Astrocyte (in vitro differentiated cells and primary cell): ENCODE data around the gene MYB. TPM values are rescaled to one million over a fixed set of nuclear protein-coding genes. Genes with fewer than 3 reads are reported as not detected.

Experiments used
- DNase-seq: peaks from one replicate; pipeline ENCODE4 v3.0.0-alpha.2; 2010; ENCODE audit warnings: low read depth
- FAIRE-seq: peaks from 2 replicates; lab custom pipeline; 2011; peaks lifted over from hg19 to GRCh38; lab: Jason Lieb, UNC
- H2AFZ ChIP-seq: 2 replicates; pipeline ENCODE4 v1.6.0; 2012; ENCODE audit warnings: low read depth, low read length, inconsistent platforms
- H3K27ac ChIP-seq: 2 replicates; pipeline ENCODE4 v1.5.1; 2011; ENCODE audit warnings: low read depth, low read length, inconsistent platforms
- H3K27me3 ChIP-seq: 2 replicates; pipeline ENCODE4 v1.6.0; 2011; ENCODE audit warnings: low read length, inconsistent platforms; ENCODE audit not compliant: insufficient read depth
- H3K36me3 ChIP-seq: 2 replicates; pipeline ENCODE4 v1.5.1; 2011; ENCODE audit warnings: low read length, inconsistent platforms; ENCODE audit not compliant: insufficient read depth
- H3K4me1 ChIP-seq: 2 replicates; pipeline ENCODE4 v1.5.1; 2011; ENCODE audit warnings: low read length, inconsistent platforms; ENCODE audit not compliant: insufficient read depth
- H3K4me2 ChIP-seq: 2 replicates; pipeline ENCODE4 v1.6.0; 2012; ENCODE audit warnings: low read length, inconsistent platforms
- H3K4me3 ChIP-seq: 2 replicates; pipeline ENCODE4 v1.5.1; 2011; ENCODE audit warnings: low read depth, mild to moderate bottlenecking, low read length, inconsistent platforms; ENCODE audit not compliant: insufficient read depth
- H3K79me2 ChIP-seq: 2 replicates; pipeline ENCODE4 v1.6.0; 2012; ENCODE audit warnings: mild to moderate bottlenecking, low read length, inconsistent platforms; ENCODE audit not compliant: insufficient read depth
- H3K9ac ChIP-seq: 2 replicates; pipeline ENCODE4 v1.6.0; 2012; ENCODE audit warnings: mild to moderate bottlenecking, low read length, inconsistent platforms
- H3K9me3 ChIP-seq: 2 replicates; pipeline ENCODE4 v1.5.1; 2012; ENCODE audit warnings: low read depth, mild to moderate bottlenecking, low read length, inconsistent platforms; ENCODE audit not compliant: insufficient read depth
- H4K20me1 ChIP-seq: 2 replicates; pipeline ENCODE4 v1.6.0; 2012; ENCODE audit warnings: low read length, inconsistent platforms; ENCODE audit not compliant: insufficient read depth
- H3K27ac Mint-ChIP-seq: one replicate; pipeline ENCODE4 v1.8.0; 2021; ENCODE audit warnings: mild to moderate bottlenecking, mixed read lengths; ENCODE audit not compliant: unreplicated experiment
- H3K27me3 Mint-ChIP-seq: one replicate; pipeline ENCODE4 v1.8.0; 2021; ENCODE audit warnings: low read depth, mixed read lengths; ENCODE audit not compliant: unreplicated experiment
- H3K36me3 Mint-ChIP-seq: one replicate; pipeline ENCODE4 v1.8.0; 2021; ENCODE audit warnings: low read depth, mixed read lengths; ENCODE audit not compliant: unreplicated experiment
- H3K4me1 Mint-ChIP-seq: one replicate; pipeline ENCODE4 v1.8.0; 2021; ENCODE audit warnings: low read depth, mixed read lengths; ENCODE audit not compliant: unreplicated experiment
- H3K4me3 Mint-ChIP-seq: one replicate; pipeline ENCODE4 v1.8.0; 2021; ENCODE audit warnings: mild to moderate bottlenecking, moderate library complexity, mixed read lengths; ENCODE audit not compliant: unreplicated experiment
- H3K9me3 Mint-ChIP-seq: one replicate; pipeline ENCODE4 v1.8.0; 2021; ENCODE audit warnings: mild to moderate bottlenecking, mixed read lengths; ENCODE audit not compliant: unreplicated experiment
- EZH2 ChIP-seq: IDR thresholded peaks from 2 replicates; pipeline ENCODE4 v1.6.1; 2012; ENCODE audit warnings: mild to moderate bottlenecking, low read length, inconsistent platforms; ENCODE audit not compliant: insufficient read depth
- total RNA-seq: library from RNA; stranded (reverse); gene quantifications from 2 replicates; pipeline ENCODE4 v1.2.1, GENCODE V29; 2021
- TF ChIP-seq, protein P1 (sequence below): IDR thresholded peaks from 2 replicates; pipeline ENCODE4 v1.5.1; 2011; ENCODE audit warnings: low read depth, mild to moderate bottlenecking, inconsistent platforms, low read length, moderate library complexity; ENCODE audit not compliant: insufficient read depth

The MYB gene
- total RNA-seq, 1 donor from 2014 or later, result not detected

GRCh38 chr6:135185483-135185882 lies 4.4 kb downstream of the MYB start:
- Histone ChIP-seq H3K4me3 (no peak overlapping the region), H3K9ac (no peak overlapping the region), H3K27ac (no peak overlapping the region), H3K27me3 (no peaks in the 10 kb centered on the region), H2AFZ (no peak overlapping the region), H3K4me2 (no peak overlapping the region), H3K4me1 (peaks cover 14% of the 10 kb centered on the region), H3K36me3 (no peaks in the 10 kb centered on the region), H3K9me3 (no peaks in the 10 kb centered on the region), H4K20me1 (no peaks in the 10 kb centered on the region), H3K79me2 (no peaks in the 10 kb centered on the region)
- H3K4me3 Mint-ChIP-seq, result no peak overlapping the region
- no peaks in the 10 kb centered on the region for H3K36me3 Mint-ChIP-seq
- TF ChIP-seq EZH2, result no peak
- TF ChIP-seq, protein P1, sequence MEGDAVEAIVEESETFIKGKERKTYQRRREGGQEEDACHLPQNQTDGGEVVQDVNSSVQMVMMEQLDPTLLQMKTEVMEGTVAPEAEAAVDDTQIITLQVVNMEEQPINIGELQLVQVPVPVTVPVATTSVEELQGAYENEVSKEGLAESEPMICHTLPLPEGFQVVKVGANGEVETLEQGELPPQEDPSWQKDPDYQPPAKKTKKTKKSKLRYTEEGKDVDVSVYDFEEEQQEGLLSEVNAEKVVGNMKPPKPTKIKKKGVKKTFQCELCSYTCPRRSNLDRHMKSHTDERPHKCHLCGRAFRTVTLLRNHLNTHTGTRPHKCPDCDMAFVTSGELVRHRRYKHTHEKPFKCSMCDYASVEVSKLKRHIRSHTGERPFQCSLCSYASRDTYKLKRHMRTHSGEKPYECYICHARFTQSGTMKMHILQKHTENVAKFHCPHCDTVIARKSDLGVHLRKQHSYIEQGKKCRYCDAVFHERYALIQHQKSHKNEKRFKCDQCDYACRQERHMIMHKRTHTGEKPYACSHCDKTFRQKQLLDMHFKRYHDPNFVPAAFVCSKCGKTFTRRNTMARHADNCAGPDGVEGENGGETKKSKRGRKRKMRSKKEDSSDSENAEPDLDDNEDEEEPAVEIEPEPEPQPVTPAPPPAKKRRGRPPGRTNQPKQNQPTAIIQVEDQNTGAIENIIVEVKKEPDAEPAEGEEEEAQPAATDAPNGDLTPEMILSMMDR, result no peak
- peaks cover 28% of the 10 kb centered on the region for H3K27me3 Mint-ChIP-seq
- no peak overlapping the region for H3K27ac Mint-ChIP-seq
- no peak for FAIRE-seq
- H3K4me1 Mint-ChIP-seq, result peaks cover 4% of the 10 kb centered on the region
- no peaks in the 10 kb centered on the region for H3K9me3 Mint-ChIP-seq
- DNase-seq, result no peak

GRCh38 chr6:135186255-135186654 lies 5.1 kb downstream of the MYB start:
- H3K36me3 Mint-ChIP-seq, result no peaks in the 10 kb centered on the region
- DNase-seq, result no peak
- H3K36me3 ChIP-seq, result no peaks in the 10 kb centered on the region
- H2AFZ ChIP-seq, result no peak overlapping the region
- H3K4me1 Mint-ChIP-seq, result peaks cover 4% of the 10 kb centered on the region
- no peak for TF ChIP-seq EZH2
- TF ChIP-seq, protein P1, result no peak
- no peak overlapping the region for H3K4me3 ChIP-seq
- no peak overlapping the region for H3K4me2 ChIP-seq
- H3K4me1 ChIP-seq, result peaks cover 14% of the 10 kb centered on the region
- peaks cover 28% of the 10 kb centered on the region for H3K27me3 Mint-ChIP-seq
- no peaks in the 10 kb centered on the region for H3K27me3 ChIP-seq
- H3K9me3 Mint-ChIP-seq, result no peaks in the 10 kb centered on the region
- H4K20me1 ChIP-seq, result no peaks in the 10 kb centered on the region
- H3K27ac ChIP-seq, result no peak overlapping the region
- no peaks in the 10 kb centered on the region for H3K79me2 ChIP-seq
- H3K9ac ChIP-seq, result no peak overlapping the region
- no peak overlapping the region for H3K27ac Mint-ChIP-seq
- FAIRE-seq, result no peak
- H3K9me3 ChIP-seq, result no peaks in the 10 kb centered on the region
- no peak overlapping the region for H3K4me3 Mint-ChIP-seq

DNA sequence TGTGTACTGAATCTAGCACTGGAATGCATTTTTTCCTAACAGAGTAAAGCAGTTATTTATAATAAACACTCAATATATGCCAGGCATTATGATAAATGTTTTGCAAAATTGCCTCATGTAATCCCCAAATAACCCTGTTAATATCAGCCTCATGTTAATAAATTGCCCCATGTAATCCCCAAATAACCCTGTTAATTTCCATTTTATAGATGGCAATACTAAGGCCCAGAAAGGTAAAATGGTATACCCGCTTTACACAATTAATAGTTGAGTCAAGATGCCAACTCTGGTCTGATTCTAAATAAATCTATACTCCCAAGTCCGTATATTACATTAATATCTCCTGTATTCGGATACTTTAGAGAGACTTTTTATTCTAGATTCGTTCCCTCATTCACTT lies 6.3 kb downstream of the MYB start:
- Histone ChIP-seq H3K27me3 (no peaks in the 10 kb centered on the region), H3K4me3 (no peak overlapping the region), H3K9me3 (no peaks in the 10 kb centered on the region), H3K4me2 (no peak overlapping the region), H4K20me1 (no peaks in the 10 kb centered on the region), H2AFZ (no peak overlapping the region), H3K27ac (no peak overlapping the region), H3K79me2 (no peaks in the 10 kb centered on the region), H3K36me3 (no peaks in the 10 kb centered on the region), H3K9ac (no peak overlapping the region), H3K4me1 (peaks cover 7% of the 10 kb centered on the region)
- DNase-seq (no peak), FAIRE-seq (no peak)
- no peaks in the 10 kb centered on the region for H3K36me3 Mint-ChIP-seq
- H3K27ac Mint-ChIP-seq, result no peak overlapping the region
- no peak overlapping the region for H3K4me3 Mint-ChIP-seq
- peaks cover 22% of the 10 kb centered on the region for H3K27me3 Mint-ChIP-seq
- no peaks in the 10 kb centered on the region for H3K4me1 Mint-ChIP-seq
- TF ChIP-seq, protein P1, result no peak
- TF ChIP-seq EZH2, result no peak
- no peaks in the 10 kb centered on the region for H3K9me3 Mint-ChIP-seq
